ENCODE data around the gene POLR1C. TPM values are rescaled to one million over a fixed set of nuclear protein-coding genes. Genes with fewer than 3 reads are reported as not detected.

The POLR1C gene
- total RNA-seq, 4 donors from 2014 or later: 13.4 to 25.1 (median 16.7) TPM

DNA sequence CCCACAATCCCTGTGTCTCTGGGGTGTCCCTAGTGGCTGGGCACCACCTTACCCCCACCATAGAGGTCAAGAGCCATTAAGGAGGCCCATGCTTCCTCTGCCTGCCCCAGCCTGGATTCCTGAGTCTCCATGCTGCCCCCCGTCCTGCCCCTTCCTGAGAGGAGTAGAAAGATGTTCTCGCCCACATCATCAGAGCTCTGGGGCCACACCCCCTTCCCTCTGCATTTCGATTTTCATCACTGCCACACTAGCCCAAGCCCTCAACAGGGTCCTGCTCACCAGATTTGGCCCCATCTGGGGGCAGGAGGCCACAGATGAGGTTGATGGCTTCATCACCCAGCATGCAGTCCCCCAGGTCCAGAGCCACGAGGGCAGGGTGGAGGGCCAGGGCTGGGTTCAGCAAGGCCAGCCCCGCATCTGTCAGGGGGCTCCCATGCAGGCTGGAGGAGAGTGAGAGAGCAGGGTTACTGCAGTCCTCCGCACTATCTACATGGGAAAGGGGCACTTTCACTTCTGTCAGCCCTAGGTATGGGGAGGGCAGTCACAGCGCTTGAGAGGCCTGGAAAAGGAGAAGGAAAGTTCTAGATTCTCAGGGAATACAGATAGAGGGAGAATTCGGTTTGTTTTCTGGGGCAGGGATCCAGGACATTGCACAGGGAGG lies 8.3 kb upstream of the POLR1C start:
- H3K27ac ChIP-seq: no peak overlapping the region
- DNase-seq: no peak
- H3K4me3 ChIP-seq: no peak overlapping the region
- H3K4me1 ChIP-seq: peaks cover 10 to 12% of the 10 kb centered on the region in 2 donors
- H3K27me3 ChIP-seq: peaks cover 4 to 7% (median 6%) of the 10 kb centered on the region in 3 donors
- in situ Hi-C loops (cut with MboI; ENCODE audit: low sequenced_read_pairs in 4 of 4) (loop anchor here in 3 of 4 donors (10.0 to 25.0 kb wide), 2 partner anchors 54 to 271 kb away; partner anchors contain the start of genes DLK2 (in 2 of the 3), DNPH1 (in 1 of the 3) and TTBK1 (in 1 of the 3)), intact Hi-C loops (cut with DNase I; ENCODE audit: low total_unique reads) (loop anchor here (5.0 kb wide), 1 partner anchor 141 kb away; the partner anchor contains the start of gene ZNF318)
- ATAC-seq: no peak
- TF ChIP-seq, protein P1, sequence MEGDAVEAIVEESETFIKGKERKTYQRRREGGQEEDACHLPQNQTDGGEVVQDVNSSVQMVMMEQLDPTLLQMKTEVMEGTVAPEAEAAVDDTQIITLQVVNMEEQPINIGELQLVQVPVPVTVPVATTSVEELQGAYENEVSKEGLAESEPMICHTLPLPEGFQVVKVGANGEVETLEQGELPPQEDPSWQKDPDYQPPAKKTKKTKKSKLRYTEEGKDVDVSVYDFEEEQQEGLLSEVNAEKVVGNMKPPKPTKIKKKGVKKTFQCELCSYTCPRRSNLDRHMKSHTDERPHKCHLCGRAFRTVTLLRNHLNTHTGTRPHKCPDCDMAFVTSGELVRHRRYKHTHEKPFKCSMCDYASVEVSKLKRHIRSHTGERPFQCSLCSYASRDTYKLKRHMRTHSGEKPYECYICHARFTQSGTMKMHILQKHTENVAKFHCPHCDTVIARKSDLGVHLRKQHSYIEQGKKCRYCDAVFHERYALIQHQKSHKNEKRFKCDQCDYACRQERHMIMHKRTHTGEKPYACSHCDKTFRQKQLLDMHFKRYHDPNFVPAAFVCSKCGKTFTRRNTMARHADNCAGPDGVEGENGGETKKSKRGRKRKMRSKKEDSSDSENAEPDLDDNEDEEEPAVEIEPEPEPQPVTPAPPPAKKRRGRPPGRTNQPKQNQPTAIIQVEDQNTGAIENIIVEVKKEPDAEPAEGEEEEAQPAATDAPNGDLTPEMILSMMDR (IDR thresholded peaks at IDR 0.05 in 4 of 5, conservative IDR thresholded peaks at IDR 0.05 in 1 of 5): no peak
- TF ChIP-seq POLR2A (IDR thresholded peaks at IDR 0.05): no peak
- H3K36me3 ChIP-seq: peaks cover 0 to 48% of the 10 kb centered on the region in 2 donors
- no peaks in the 10 kb centered on the region for H3K9me3 ChIP-seq

DNA sequence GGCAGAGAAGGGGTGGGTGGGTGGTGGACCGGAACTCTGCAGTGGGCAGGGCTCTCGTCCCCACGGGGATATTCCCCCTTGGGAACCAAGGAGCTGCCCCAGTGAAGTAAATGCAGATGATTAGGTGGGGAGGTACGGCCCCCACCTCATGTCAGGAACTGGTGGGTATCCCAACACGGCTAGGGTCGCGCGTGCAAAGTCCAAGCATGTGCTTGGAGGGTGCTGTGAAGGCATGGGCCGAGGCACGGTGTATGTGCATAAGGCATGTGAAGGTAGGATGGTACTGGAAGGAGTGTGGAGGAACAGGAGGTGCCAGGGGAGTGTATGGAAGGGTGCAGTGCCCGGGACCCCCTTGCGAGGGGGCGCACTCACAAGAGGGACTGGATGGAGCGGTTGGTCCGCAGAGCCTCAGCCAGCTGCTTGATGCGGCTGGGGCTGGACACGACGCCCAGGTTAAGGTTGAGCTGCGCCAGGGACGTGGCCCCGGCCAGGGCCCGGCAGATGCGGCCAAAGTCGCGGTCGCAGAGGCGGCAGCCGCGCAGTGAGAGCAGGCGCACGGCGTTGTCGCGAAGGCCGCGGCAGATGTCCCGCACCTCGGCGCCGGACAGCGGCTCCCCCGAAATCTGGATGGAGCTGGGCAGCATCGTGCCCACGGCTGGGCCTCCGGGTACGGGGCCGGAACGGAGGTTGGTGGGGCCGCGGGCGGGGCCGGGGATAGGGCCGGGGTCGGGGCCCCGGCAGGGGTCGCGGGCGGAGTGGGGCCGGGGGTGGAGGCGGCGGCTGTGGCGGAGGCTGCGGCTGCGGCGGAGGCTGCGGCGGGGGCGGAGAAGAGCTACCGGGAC lies 7.5 kb upstream of the POLR1C start:
- TF ChIP-seq, protein P1 (IDR thresholded peaks at IDR 0.05 in 4 of 5, conservative IDR thresholded peaks at IDR 0.05 in 1 of 5): no peak
- no peak for TF ChIP-seq POLR2A (IDR thresholded peaks at IDR 0.05)
- peak in 1 of 2 donors; percentile 8 for ATAC-seq
- H3K4me3 ChIP-seq: peak overlapping the region; percentile 59 to 89 (median 73)
- H3K9me3 ChIP-seq: no peaks in the 10 kb centered on the region
- H3K36me3 ChIP-seq: peaks cover 0 to 49% of the 10 kb centered on the region in 2 donors
- in situ Hi-C loops (cut with MboI; ENCODE audit: low sequenced_read_pairs in 4 of 4) (loop anchor here in 3 of 4 donors (10.0 to 25.0 kb wide), 2 partner anchors 55 to 272 kb away; partner anchors contain the start of genes DLK2 (in 2 of the 3), DNPH1 (in 1 of the 3) and TTBK1 (in 1 of the 3)), intact Hi-C loops (cut with DNase I; ENCODE audit: low total_unique reads) (loop anchor here (5.0 kb wide), 1 partner anchor 142 kb away; the partner anchor contains the start of gene ZNF318)
- H3K4me1 ChIP-seq: peaks cover 12 to 13% of the 10 kb centered on the region in 2 donors
- no peak for DNase-seq
- H3K27me3 ChIP-seq: peaks cover 4 to 7% (median 6%) of the 10 kb centered on the region in 3 donors
- no peak overlapping the region for H3K27ac ChIP-seq

DNA sequence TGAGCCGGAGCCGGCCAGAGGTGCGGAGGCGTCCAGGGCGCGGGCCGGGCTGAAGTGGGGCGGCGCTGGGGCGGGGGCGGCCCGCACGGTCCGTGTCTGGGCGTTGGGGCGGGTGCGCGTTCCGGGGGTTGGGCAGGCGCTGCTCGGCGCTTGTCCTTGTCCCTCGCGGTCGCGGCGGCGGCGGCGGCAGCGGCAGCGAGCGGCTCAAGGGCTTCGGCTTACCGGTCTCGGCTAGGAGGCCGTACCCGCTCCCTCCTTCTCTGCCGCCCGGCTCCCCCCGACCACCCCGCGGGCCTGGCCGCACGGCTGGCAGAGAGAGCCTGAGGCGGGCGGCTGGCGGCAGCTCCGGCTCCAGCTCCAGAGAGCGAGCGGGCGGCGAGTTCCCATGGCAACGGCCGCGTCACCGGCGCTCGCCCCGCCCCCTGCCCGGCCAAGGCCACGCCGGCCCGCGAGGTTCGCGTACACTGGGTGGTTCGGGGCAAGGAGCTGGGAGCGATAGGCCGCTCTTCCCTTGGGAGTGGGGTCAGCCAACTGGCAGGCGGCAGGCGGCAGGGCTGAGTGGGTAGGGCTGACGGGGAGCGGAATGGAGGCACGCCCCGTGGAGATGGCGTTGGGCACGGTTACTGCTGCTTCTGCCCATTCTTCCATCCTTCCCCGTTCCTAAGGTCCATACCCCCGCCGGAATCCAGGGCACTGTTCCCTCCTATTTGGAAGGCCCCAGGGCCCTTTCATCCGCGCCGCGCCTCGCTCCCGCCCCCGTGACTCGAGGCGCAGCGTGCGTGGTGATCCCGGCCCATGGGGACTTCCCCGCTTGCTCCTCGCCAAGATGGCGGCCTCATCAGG lies 6.7 kb upstream of the POLR1C start, which contains the start of gene LRRC73:
LRRC73 (minus strand) TSS at position 363 of the 843 bp plus-strand sequence. CDS start 561 bp downstream, outside the sequence.
- Histone ChIP-seq H3K4me1 (peaks cover 15 to 20% of the 10 kb centered on the region in 2 donors), H3K27me3 (peaks cover 4 to 7% (median 6%) of the 10 kb centered on the region in 3 donors), H3K4me3 (peak within 1 kb of the TSS; percentile 59 to 89 (median 73)), H3K9me3 (no peaks in the 10 kb centered on the region), H3K27ac (peak within 1 kb of the TSS in 3 of 4 donors; percentile 10 to 53 (median 16)), H3K36me3 (peaks cover 0 to 50% of the 10 kb centered on the region in 2 donors)
- TF ChIP-seq POLR2A (IDR thresholded peaks at IDR 0.05): peak in 1 of 2 donors; percentile 14
- TF ChIP-seq, protein P1 (IDR thresholded peaks at IDR 0.05 in 4 of 5, conservative IDR thresholded peaks at IDR 0.05 in 1 of 5): no peak
- in situ Hi-C loops (cut with MboI; ENCODE audit: low sequenced_read_pairs in 4 of 4) (loop anchor here in 3 of 4 donors (10.0 to 25.0 kb wide), 2 partner anchors 55 to 273 kb away; partner anchors contain the start of genes DLK2 (in 2 of the 3), DNPH1 (in 1 of the 3) and TTBK1 (in 1 of the 3)), intact Hi-C loops (cut with DNase I; ENCODE audit: low total_unique reads) (loop anchor here (5.0 kb wide), 1 partner anchor 143 kb away; the partner anchor contains the start of gene ZNF318)
- ATAC-seq (peak; percentile 77 to 80), DNase-seq (peak; percentile 61 to 75)
